Sigmoid colon (tissue), 4 donors: Measurements from ENCODE around the gene PXMP2.

ENCODE experiments used
- POLR2A ChIP-seq, 2 donors: fragments of 450-650 bp; IDR thresholded peaks; one replicate each; pipeline ENCODE4 v1.6.1; 2016; ENCODE audit warnings: antibody characterized with exemption in 2 of 2, mild to moderate bottlenecking in 2 of 2, moderate library complexity in 2 of 2
- POLR2AphosphoS5 ChIP-seq, 4 donors: sonication (generic); formaldehyde crosslinking; IDR thresholded peaks; one replicate each; pipeline ENCODE4 v1.6.1; 2017; ENCODE audit warnings: antibody characterized with exemption in 4 of 4
- TF ChIP-seq, protein P1 (sequence below), 4 experiments: fragments of 450-650 bp in 3 of 4; fragments of 200-600 bp in 1 of 4; IDR thresholded peaks; one replicate each; pipeline ENCODE4 v1.5.1; 2016 to 2019; ENCODE audit warnings: antibody characterized with exemption in 4 of 4, mild to moderate bottlenecking in 3 of 4, moderate library complexity in 2 of 4

- no peak for TF ChIP-seq POLR2AphosphoS5 (IDR thresholded peaks at IDR 0.05)
- TF ChIP-seq, protein P1, sequence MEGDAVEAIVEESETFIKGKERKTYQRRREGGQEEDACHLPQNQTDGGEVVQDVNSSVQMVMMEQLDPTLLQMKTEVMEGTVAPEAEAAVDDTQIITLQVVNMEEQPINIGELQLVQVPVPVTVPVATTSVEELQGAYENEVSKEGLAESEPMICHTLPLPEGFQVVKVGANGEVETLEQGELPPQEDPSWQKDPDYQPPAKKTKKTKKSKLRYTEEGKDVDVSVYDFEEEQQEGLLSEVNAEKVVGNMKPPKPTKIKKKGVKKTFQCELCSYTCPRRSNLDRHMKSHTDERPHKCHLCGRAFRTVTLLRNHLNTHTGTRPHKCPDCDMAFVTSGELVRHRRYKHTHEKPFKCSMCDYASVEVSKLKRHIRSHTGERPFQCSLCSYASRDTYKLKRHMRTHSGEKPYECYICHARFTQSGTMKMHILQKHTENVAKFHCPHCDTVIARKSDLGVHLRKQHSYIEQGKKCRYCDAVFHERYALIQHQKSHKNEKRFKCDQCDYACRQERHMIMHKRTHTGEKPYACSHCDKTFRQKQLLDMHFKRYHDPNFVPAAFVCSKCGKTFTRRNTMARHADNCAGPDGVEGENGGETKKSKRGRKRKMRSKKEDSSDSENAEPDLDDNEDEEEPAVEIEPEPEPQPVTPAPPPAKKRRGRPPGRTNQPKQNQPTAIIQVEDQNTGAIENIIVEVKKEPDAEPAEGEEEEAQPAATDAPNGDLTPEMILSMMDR (IDR thresholded peaks at IDR 0.05): no peak
- no peak for TF ChIP-seq POLR2A (IDR thresholded peaks at IDR 0.05)
These were observed 52.4 kb downstream of the PXMP2 start for GRCh38 chr12:132739600-132740312.
